Stimulated activated CD4-positive, alpha-beta T cell treated with anti-CD3 and anti-CD28 coated beads, TNF-alpha, amount 100 ng/mL, for 4 hours (primary cell): ENCODE measurements around the gene MEIG1.
"Not testable (repeated sequence)": the region's sequence is repeated elsewhere in the genome, so short reads cannot be mapped to it uniquely, and the experiment has no call there.

ENCODE experiments used
- DNase-seq, 3 experiments: peaks; one replicate each; pipeline ENCODE4 v3.0.0-alpha.2; 2020; ENCODE audit warnings: low read depth in 3 of 3

MEIG1 gene

DNA sequence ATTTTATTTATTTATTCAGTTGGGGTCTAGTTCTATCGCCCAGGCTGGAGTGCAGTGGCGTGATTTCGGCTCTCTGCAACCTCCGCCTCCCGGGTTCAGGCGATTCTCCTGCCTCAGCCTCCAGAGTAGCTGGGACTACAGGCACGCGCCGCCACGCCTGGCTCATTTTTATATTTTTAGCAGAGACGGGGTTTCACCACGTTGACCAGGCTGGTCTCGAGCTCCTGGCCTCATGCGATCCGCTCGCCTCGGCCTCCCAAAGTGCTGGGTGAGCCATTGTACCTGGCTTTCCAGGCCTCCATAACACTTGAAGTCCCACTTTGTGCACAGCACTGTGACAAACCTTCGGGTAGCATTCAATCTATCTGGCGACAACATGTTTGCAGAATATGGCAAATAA is 4.3 kb upstream of the MEIG1 start:
- DNase-seq = no peak

DNA sequence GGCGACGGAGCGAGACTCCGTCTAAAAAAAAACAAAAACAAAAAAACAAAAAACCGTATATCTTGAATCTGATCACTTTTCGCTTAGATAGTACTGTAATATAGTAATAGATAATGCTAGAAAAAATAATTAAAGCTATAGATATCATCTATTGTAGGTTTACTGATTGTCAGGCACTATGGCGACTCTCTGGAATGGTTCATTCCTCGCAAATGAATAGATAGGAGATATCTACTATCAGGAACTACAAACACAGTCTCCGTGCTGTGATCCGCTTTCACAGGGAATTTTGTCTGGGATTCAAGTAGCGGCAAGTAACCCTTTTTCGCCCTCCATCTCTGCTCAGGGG is 342 bp upstream of the MEIG1 start:
- no peak for DNase-seq

DNA sequence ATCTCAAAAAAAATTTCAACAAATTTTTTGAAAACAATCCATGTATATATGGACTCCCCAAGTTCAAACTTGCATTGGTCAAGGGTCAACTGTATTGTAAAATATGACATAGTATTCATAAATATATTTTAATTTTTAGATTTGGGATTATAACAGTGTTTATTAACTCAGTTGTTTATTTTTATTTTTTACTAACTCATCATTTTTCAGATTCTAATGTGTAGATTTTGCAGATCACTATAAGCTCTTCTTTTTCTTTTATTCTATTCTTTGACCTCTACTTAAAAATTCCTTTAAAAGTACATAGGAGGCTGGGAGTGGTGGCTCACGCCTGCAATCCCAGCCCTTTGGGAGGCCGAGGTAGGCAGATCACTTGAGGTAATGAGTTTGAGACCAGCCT is 8.7 kb downstream of the MEIG1 start:
- no peak for DNase-seq

DNA sequence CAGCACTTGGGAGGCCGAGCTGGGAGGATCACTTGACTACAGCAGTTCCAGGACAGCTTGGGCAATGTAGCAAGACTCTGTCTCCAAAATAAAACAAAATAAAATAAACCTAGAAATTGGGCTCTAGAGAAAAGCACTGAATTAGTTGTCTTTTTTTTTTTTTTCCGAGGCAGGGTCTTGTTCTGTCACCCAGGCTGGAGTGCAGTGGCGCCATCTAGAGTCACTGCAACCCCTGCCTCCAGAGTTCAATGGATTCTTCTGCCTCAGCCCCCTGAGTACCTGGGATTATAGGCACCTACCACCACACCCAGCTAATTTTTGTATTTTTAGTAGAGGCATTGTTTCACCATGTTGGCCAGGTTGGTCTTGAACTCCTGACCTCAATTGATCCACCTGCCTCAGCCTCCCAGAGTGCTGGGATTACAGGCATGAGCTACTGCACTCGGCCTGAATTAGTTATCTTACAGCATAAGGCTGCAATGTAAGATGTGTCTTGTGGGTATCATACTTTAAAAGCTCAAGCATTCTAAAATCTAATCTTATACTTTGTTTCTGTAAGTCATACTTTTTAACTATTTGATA is 12.8 kb downstream of the MEIG1 start:
- DNase-seq = peak in 1 of 3 experiments; percentile 18

DNA sequence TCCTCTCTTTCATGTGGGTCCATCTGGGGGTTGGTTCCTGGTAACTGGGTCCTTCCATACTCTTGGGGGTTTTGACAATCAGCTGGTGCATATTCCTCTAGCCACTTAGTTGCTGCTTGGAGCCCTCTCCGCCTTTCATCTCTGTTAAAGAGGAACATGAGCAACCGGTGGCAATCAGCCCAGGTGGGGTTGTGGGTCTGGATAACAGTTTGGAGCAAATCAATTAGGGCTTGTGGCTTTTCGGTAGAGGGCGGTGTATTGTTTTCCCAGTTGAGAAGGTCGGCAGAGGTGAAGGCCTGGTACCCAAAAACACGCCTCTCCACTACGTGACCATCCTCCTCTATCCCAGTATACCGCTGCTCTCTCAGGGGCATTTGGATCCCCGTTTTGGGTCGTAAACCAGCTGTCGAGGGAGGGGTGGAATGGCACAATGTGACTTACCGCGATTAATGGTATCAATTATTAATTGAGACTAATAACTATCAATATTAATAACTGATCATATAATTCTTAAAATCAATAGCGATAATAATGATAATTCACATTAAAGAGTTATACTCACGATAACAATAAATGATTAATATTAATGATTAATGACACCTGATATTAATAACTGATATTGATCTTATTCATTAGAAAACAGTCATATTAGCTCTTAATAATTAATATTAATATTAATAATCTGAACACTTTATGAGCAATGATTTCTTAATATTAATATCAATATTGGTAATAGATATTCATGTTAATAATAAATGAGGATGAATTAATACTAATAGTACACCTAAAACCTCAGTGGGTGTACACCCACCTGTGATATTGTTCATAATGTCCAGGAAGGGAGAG is 15.2 kb downstream of the MEIG1 start:
- not testable (repeated sequence) for DNase-seq

DNA sequence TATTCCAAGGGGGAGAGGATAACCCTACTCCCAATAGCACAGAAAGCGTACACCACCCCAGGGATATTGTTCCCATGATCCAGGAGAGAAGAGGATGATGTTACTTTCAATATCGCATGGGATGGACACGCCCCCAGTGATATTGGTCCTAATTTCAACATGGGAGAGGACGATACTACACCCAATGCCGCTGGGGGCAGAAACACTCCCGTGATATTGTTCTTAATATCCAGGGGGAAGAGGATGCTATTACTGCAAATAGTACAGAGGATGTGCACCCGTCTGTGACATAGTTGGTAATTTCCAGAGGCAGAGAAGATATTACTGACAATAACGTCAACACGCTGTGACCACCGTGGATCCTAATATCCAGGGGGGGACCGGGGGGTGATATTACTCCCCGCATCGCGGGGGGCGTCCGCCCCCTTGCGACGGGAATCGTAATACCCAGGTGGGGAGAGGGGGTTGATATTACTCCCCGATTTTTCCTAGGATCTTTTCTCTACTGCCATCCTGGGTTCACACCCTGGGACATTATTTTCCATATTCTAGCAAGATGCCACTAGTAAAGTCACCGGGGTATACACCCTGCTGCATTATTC is 16.6 kb downstream of the MEIG1 start:
- no peak for DNase-seq

DNA sequence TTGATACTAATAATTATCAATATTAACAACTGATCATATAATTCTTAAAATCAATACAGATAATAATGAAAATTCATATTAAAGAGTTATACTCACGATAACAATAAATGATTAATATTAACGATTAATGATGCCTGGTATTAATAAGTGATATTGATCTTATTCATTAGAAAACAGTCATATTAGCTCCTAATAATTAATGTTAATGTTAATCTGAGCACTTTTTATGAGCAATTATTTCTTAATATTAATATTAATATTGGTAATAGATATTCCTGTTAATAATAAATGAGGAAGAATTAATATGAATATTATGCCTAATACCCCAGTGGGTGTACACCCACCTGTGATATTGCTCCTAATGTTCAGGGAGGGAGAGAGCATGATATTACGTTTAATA is 23.6 kb downstream of the MEIG1 start:
- no peak for DNase-seq

DNA sequence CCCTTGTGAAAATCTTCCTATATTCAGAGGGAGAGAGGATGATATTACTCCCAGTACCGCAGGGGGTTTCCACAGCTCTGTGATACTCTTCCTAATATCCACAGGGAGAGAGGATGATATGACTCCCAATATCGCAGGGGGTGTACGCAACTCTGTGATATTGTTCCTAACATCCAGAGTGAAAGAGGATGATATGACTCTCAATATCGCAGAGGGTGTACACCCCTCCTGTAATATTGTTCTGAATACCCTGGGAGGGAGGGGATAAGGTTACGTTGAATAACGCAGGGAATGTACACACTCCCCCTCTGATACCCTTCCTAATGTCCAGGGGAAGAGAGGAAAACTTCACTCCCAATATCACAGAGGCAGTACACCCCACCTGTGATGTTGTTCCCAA is 30.4 kb downstream of the MEIG1 start:
- not testable (repeated sequence) for DNase-seq

DNA sequence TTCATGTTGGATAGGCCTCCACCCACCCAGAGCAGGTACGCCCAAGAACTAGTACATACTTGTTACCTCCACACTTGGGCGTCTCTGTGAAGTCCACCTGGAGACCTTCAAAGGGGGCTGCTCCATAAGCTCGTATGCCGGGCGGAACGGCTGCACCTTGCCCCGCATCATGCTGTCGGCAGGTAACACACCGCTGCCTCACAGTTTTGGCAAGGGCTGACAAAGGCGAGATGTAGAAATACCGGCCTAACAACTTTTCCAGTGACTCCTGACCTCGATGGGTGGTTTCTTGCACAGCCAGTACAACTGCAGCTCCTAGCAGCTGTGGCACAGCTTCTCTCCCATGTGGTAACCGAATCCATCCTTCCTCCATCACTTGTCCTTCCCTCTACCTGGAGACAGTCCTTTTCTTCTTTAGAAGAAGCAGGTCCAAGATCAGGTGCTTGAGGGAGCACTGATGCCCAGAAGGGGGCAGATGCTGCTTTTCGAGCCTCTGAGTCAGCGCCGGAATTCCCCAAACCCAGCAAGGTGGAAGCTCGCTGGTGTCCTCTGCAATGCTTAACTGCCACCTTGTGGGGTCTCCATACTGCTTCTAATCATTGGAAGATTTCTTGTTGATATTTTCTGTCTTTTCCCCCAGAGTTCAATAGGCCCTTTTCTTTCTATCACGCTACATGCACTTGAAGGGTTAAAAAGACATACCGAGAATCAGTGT is 32.0 kb downstream of the MEIG1 start:
- peak; percentile 20 to 49 (median 28) for DNase-seq

DNA sequence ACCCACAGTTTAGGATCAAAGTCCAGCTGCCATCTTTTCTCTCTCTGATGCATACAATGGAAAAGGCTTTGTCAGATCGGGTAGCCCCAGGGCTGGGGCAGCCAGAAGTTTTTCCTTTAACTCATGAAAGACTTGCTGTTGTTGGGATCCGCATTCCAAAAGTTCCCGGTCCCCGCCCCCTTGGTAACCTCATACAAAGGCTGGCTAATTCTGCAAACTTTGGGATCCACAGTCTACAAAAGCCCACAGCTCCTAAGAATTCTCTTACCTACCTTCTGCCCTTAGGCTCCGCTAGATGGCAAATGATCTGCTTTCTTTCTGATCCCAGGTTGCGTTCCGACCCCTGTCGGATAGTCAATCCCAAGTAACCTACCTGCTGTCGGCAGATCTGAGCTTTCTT is 33.1 kb downstream of the MEIG1 start:
- not testable (repeated sequence) for DNase-seq

DNA sequence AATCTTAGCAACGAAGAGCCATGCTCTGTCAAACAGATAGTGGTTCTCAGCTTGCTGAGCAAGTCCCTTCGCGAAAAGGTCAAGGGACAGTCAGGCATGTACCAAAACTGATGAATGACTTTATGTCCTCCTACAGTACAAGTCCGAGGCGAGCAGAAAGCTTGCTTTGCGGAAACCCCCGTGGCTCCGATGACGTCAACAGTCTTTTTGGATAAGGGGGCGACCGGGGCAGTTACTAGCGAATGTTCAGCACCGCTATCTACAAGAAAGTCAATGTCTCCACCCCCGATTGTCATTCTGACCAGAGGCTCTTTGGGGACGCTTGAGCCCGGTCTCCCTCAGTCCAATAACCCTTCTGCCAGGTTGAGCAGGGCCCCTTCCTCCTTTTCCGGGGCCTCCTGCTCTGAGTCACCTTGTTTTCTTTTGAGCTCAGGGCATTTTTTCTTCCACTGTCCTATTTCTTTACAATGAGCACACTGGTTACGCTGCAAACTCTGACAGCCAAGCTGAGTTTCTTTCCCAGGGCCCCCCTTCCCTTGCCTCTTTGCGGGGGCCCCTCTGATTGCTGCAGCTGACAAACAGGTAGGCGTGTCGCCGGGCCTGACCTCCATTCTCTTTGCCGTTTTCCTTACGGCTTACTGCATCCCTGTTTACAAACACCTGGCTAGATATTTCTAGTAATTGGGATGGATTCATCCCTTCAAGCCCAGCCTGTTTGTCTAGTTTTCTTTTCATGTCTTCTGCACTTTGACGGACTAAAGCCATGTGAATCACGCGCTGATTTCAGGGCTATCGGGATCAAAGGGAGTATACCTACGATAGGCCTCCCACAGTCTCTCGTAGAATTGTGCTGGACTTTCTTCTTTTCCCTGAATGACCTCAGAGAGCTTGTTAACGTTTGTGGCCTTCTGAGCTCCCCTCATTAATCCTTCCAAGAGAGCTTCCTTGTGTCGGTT is 34.6 kb downstream of the MEIG1 start:
- DNase-seq = not testable (repeated sequence)

DNA sequence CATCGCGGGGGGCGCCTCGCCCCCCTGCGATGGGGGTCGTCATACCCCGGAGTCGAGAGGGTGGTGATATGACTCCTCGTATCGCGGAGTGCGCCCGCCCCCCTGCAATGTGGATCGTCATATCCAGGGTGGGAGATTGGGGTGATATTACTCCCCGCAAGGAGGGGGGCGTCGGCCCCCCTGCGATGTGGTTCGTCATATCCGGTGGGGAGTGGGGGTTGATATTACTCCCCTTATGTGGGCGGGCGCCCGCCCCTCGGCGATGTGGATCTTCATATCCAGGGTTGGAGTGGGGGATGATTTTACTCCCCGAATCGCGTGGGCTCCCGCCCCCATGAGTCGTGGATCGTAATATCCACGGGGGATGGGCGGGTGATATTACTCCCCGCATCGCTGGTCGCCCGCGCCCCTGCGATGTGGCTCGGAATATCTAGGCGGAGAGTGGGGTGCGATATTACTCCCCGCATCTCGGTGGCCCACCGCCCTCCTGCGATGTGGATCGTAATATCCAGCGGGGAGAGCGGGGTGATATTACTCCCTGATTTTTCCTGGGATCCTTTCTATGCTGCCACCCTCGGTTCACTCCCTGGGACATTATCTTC is 36.9 kb downstream of the MEIG1 start:
- DNase-seq = no peak

DNA sequence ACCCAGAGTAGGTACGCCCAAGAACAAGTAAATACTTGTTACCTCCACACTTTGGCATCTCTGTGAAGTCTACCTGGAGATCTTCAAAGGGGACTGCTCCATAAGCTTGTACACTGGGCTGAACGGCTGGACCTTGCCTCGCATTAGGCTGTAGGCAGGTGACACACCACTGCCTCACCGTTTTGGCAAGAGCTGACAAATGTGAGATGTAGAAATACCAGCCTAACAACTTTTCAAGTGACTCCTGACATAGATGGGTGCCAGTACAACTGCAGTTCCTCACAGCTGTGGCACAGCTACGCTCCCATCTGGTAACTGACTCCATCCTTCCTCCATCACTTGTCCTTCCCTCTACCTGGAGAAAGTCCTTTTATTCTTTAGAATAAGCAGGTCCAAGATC is 54.3 kb downstream of the MEIG1 start:
- not testable (repeated sequence) for DNase-seq

DNA sequence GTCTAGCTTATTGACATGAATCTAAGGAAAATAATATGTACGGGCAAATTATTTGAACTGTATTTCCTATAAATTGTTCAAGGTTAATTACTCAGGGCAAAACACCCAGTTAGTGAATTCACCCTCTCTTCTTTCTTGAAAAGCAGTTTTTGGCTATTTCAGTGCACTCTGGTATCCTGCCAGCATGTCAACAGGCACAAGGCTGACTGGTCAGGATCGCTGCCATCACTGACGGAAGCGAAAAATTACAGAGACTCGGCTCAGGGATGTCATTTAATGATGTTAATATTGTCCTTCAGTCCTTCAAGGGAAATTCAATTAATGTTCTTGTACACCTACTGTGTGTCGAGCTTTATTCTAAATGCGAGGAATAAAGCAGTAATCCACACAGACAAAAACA is 56.3 kb downstream of the MEIG1 start:
- DNase-seq = no peak

DNA sequence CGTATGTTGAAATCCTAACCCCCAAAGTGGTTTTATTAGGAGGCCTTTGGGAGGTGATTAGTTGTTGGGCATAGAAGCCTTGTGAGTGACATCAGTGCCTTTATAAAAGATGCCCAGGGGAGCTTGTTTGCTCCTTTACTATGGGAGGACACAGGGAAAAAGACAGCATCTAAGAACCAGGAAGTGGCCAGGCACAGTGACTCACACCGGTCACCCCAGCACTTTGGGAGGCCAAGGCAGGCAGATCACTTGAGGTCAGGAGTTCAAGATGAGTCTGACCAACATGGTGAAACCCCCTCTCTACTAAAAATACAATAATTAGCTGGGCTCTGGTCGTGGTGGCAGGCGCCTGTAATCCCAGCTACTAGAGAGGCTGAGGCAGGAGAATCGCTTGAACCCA is 61.8 kb downstream of the MEIG1 start:
- not testable (repeated sequence) for DNase-seq
